Caco-2 (cell line): ENCODE measurements around the gene GALNT15. TPM values are rescaled to one million over a fixed set of nuclear protein-coding genes. Genes with fewer than 3 reads are reported as not detected.

Source experiments
- BruUV-seq: library from RNA; stranded (reverse); fragments of 400-500 nt; replicated peaks from 2 replicates; lab custom pipeline; 2021; lab: Mats Ljungman, UMichigan
- CTCF ChIA-PET: fragments of 300-600 bp; sonication (Branson Sonifier 250); formaldehyde crosslinking; loops from one replicate; lab custom pipeline; 2022; ENCODE audit warnings: antibody characterized with exemption; lab: Charles Lee
- POLR2A ChIA-PET: fragments of 300-600 bp; sonication (Branson Sonifier 250); formaldehyde crosslinking; loops from one replicate; lab custom pipeline; 2022; ENCODE audit warnings: antibody characterized with exemption; lab: Charles Lee
- DNase-seq, 2 experiments: peaks; one replicate each; pipeline versions ENCODE4 v3.0.0 to v3.0.0-alpha.2; 2020 to 2022
- H3K27me3 ChIP-seq: replicated peaks from 2 replicates; pipeline ENCODE4 v1.6.0; 2011; ENCODE audit warnings: low read length; ENCODE audit not compliant: control insufficient read depth, insufficient read depth
- H3K36me3 ChIP-seq: 2 replicates; pipeline ENCODE4 v1.5.1; 2011; ENCODE audit warnings: low read length; ENCODE audit not compliant: control insufficient read depth, insufficient read depth
- H3K4me1 ChIP-seq: fragments of 250-450 bp; sonication (Bioruptor Pico); 2 replicates; pipeline ENCODE4 v1.5.1; 2020; ENCODE audit warnings: mild to moderate bottlenecking
- H3K4me3 ChIP-seq: 2 replicates; pipeline ENCODE4 v1.5.1; 2011; ENCODE audit warnings: low read depth, mild to moderate bottlenecking, control low read depth, low read length
- H3K9me3 ChIP-seq: fragments of 250-450 bp; sonication (Bioruptor Pico); 2 replicates; pipeline ENCODE4 v1.5.1; 2020; ENCODE audit warnings: mild to moderate bottlenecking, moderate library complexity
- H3K27ac Mint-ChIP-seq: one replicate; pipeline ENCODE4 v1.8.0; 2022; ENCODE audit warnings: mixed read lengths; ENCODE audit not compliant: unreplicated experiment
- H3K27me3 Mint-ChIP-seq: one replicate; pipeline ENCODE4 v1.8.0; 2022; ENCODE audit warnings: mixed read lengths; ENCODE audit not compliant: insufficient read depth, unreplicated experiment
- H3K36me3 Mint-ChIP-seq: one replicate; pipeline ENCODE4 v1.8.0; 2022; ENCODE audit warnings: mild to moderate bottlenecking, mixed read lengths; ENCODE audit not compliant: insufficient read depth, unreplicated experiment
- H3K4me1 Mint-ChIP-seq: one replicate; pipeline ENCODE4 v1.8.0; 2022; ENCODE audit warnings: low read depth, mixed read lengths; ENCODE audit not compliant: unreplicated experiment
- H3K4me3 Mint-ChIP-seq: one replicate; pipeline ENCODE4 v1.8.0; 2022; ENCODE audit warnings: mild to moderate bottlenecking, moderate library complexity, mixed read lengths; ENCODE audit not compliant: unreplicated experiment
- H3K9me3 Mint-ChIP-seq: one replicate; pipeline ENCODE4 v1.8.0; 2022; ENCODE audit warnings: mixed read lengths; ENCODE audit not compliant: unreplicated experiment
- CTCF ChIP-seq, 2 experiments: fragments of 200-600 bp in 1 of 2; IDR thresholded peaks; 1 replicate in 1 of 2; 2 replicates in 1 of 2; pipeline versions ENCODE4 v1.5.1 to v1.8.0; 2011 to 2022; ENCODE audit warnings: antibody characterized with exemption in 1 of 2, control low read depth in 1 of 2, inconsistent platforms in 1 of 2, low read depth in 1 of 2, low read length in 1 of 2, mild to moderate bottlenecking in 1 of 2, moderate library complexity in 1 of 2; ENCODE audit not compliant: insufficient read depth in 1 of 2, severe bottlenecking in 1 of 2, unreplicated experiment in 1 of 2
- intact Hi-C: fragments of 100-400 bp; cut with micrococcal nuclease; formaldehyde crosslinking; loops from one replicate; pipeline ENCODE4 v1.10.0; 2022; ENCODE audit not compliant: unreplicated experiment
- total RNA-seq: library from RNA; stranded (reverse); gene quantifications from 2 replicates; pipeline ENCODE4 v1.2.3, GENCODE V29; 2022

The GALNT15 gene
- total RNA-seq, 1 experiment from 2014 or later: not detected

- Histone ChIP-seq H3K4me3 (no peak overlapping the region), H3K36me3 (no peaks in the 10 kb centered on the region), H3K9me3 (no peaks in the 10 kb centered on the region), H3K27me3 (no peaks in the 10 kb centered on the region; the same call in 1 of the 2 replicates), H3K4me1 (no peaks in the 10 kb centered on the region)
- intact Hi-C loops: no loop called here
- H3K36me3 Mint-ChIP-seq: no peaks in the 10 kb centered on the region
- H3K4me1 Mint-ChIP-seq: no peaks in the 10 kb centered on the region
- BruUV-seq: no TSS peak
- H3K27ac Mint-ChIP-seq: no peak overlapping the region
- CTCF ChIA-PET: no interaction called here
- DNase-seq: no peak
- H3K4me3 Mint-ChIP-seq: no peak overlapping the region
- POLR2A ChIA-PET: no interaction called here
- H3K9me3 Mint-ChIP-seq: no peaks in the 10 kb centered on the region
- TF ChIP-seq CTCF (IDR thresholded peaks at IDR 0.05; ENCODE audit: insufficient read depth in 1 of 2, low read depth in 1 of 2, low read length in 1 of 2, severe bottlenecking in 1 of 2, unreplicated experiment in 1 of 2): no peak
- peaks cover under 1% of the 10 kb centered on the region for H3K27me3 Mint-ChIP-seq
Measured at GRCh38 chr3:16222547-16222946, 48.1 kb downstream of the GALNT15 start.

DNA sequence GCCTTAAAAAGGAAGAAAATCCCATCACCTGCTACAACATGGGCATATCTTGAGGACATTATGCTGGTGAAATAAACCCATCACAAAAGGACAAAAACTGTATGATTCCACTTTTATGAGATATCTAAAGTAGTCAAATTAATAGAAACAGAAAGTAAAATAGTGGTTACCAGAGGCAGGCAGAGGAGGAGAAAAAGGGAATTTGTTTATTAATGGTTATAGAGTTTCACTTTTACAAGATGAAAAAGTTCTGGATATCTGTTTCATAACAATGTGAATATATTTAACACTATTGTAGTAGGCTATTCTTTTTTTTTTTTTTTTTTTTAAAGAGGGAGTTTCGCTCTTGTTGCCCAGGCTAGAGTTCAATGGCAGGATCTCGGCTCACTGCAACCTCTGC lies 49.8 kb downstream of the GALNT15 start:
- Histone ChIP-seq H3K36me3 (no peaks in the 10 kb centered on the region), H3K27me3 (no peaks in the 10 kb centered on the region), H3K4me1 (no peaks in the 10 kb centered on the region), H3K4me3 (no peak overlapping the region), H3K9me3 (no peaks in the 10 kb centered on the region)
- Mint-ChIP-seq H3K27ac (no peak overlapping the region), H3K9me3 (no peaks in the 10 kb centered on the region), H3K27me3 (peaks cover 4% of the 10 kb centered on the region), H3K4me3 (no peak overlapping the region), H3K4me1 (no peaks in the 10 kb centered on the region), H3K36me3 (no peaks in the 10 kb centered on the region)
- BruUV-seq: no TSS peak
- POLR2A ChIA-PET: no interaction called here
- no peak for DNase-seq
- CTCF ChIA-PET: no interaction called here
- TF ChIP-seq CTCF (IDR thresholded peaks at IDR 0.05; ENCODE audit: insufficient read depth in 1 of 2, low read depth in 1 of 2, low read length in 1 of 2, severe bottlenecking in 1 of 2, unreplicated experiment in 1 of 2): no peak
- intact Hi-C loops: no loop called here

DNA sequence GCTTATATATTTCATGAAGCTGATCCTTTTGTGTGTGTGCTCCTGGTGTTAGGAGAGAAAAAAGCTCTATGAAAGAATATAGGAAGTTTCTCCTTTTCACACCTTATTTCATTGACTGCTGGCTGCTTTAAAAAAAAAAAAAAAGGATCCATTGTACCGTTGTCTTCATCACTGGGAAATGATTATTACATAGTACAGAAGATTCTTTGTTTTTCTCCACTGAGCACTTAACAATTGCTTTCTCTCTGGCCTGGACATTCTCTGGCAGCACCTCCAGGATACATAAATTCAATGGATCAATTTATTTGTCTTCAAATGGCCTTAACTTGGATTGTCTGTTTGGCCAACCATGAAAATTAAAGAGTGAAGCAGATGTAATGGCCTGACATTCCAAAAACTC lies 53.1 kb downstream of the GALNT15 start:
- intact Hi-C loops: no loop called here
- Mint-ChIP-seq H3K36me3 (no peaks in the 10 kb centered on the region), H3K27me3 (peaks cover 4% of the 10 kb centered on the region), H3K9me3 (no peaks in the 10 kb centered on the region), H3K4me1 (no peaks in the 10 kb centered on the region), H3K4me3 (no peak overlapping the region), H3K27ac (no peak overlapping the region)
- TF ChIP-seq CTCF (IDR thresholded peaks at IDR 0.05; ENCODE audit: insufficient read depth in 1 of 2, low read depth in 1 of 2, low read length in 1 of 2, severe bottlenecking in 1 of 2, unreplicated experiment in 1 of 2): no peak
- no peaks in the 10 kb centered on the region for H3K4me1 ChIP-seq
- CTCF ChIA-PET: interaction anchor here (0.7 kb wide), 1 partner anchor 49 kb away, joined by 4 read pairs; no protein-coding TSS in a partner anchor
- no peak for DNase-seq
- H3K36me3 ChIP-seq: no peaks in the 10 kb centered on the region
- H3K27me3 ChIP-seq: no peaks in the 10 kb centered on the region
- no peak overlapping the region for H3K4me3 ChIP-seq
- BruUV-seq: no TSS peak
- H3K9me3 ChIP-seq: no peaks in the 10 kb centered on the region
- POLR2A ChIA-PET: no interaction called here
